ENCODE results near the gene CD3G. TPM values are rescaled to one million over a fixed set of nuclear protein-coding genes. Genes with fewer than 3 reads are reported as not detected.
"Not testable (repeated sequence)": the region's sequence is repeated elsewhere in the genome, so short reads cannot be mapped to it uniquely, and the experiment has no call there.

Gene CD3G
- total RNA-seq, 6 donors from 2014 or later: 1.00 to 5.5 (median 1.9) TPM; not detected in 1

DNA sequence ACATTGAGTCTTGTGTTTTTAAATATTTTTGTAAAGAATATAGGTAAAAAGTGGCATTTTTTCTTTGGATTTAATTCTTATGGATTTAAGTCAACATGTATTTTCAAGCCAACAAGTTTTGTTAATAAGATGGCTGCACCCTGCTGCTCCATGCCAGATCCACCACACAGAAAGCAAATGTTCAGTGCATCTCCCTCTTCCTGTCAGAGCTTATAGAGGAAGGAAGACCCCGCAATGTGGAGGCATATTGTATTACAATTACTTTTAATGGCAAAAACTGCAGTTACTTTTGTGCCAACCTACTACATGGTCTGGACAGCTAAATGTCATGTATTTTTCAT is 39.9 kb upstream of the CD3G start:
- no peak for TF ChIP-seq CTCF (IDR thresholded peaks at IDR 0.05)
- TF ChIP-seq POLR2AphosphoS5 (IDR thresholded peaks at IDR 0.05): no peak
- no peak for TF ChIP-seq POLR2A (IDR thresholded peaks at IDR 0.05)
- no peak for TF ChIP-seq EP300 (IDR thresholded peaks at IDR 0.05)
- Histone ChIP-seq H3K9me3 (no peaks in the 10 kb centered on the region), H3K4me3 (no peak overlapping the region), H3K27me3 (no peaks in the 10 kb centered on the region), H3K36me3 (no peaks in the 10 kb centered on the region), H3K4me1 (no peaks in the 10 kb centered on the region), H3K27ac (peak overlapping the region in 1 of 4 donors; percentile 53)
- DNase-seq (no peak), ATAC-seq (ENCODE audit: low FRiP score in 2 of 2) (no peak)
- WGBS, 2 donors: 56 to 60% methylated on average over 1 of the region's 1 CpG

DNA sequence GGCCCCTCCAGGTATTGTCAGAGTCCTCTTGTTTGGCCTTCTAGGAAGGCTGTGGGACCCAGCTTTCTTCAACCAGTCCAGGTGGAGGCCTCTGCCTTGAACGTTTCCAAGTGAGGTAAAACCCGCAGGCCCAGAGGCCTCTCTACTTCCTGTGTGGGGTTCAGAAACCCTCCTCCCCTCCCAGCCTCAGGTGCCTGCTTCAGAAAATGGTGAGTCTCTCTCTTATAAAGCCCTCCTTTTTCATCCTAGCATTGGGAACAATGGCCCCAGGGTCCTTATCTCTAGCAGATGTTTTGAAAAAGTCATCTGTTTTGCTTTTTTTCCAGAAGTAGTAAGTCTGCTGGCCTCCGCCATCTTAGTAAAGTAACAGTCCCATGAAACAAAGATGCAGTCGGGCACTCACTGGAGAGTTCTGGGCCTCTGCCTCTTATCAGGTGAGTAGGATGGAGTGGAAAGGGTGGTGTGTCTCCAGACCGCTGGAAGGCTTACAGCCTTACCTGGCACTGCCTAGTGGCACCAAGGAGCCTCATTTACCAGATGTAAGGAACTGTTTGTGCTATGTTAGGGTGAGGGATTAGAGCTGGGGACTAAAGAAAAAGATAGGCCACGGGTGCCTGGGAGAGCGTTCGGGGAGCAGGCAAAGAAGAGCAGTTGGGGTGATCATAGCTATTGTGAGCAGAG is 39.4 kb upstream of the CD3G start, which contains the start of gene CD3E:
Gene CD3E (plus strand): TSS at position 163 of the 681 bp plus-strand sequence. CDS start 223 bp downstream, at position 386.
- Histone ChIP-seq H3K27ac (peak within 1 kb of the TSS in 2 of 4 donors; percentile 21 to 53), H3K4me1 (no peaks in the 10 kb centered on the region), H3K4me3 (peak within 1 kb of the TSS in 3 of 4 donors; percentile 12 to 26 (median 25)), H3K9me3 (no peaks in the 10 kb centered on the region), H3K27me3 (no peaks in the 10 kb centered on the region), H3K36me3 (no peaks in the 10 kb centered on the region)
- WGBS, 2 donors: 67 to 79% methylated on average over 8 of the region's 8 CpGs
- TF ChIP-seq EP300 (IDR thresholded peaks at IDR 0.05) (no peak), POLR2A (IDR thresholded peaks at IDR 0.05) (no peak), POLR2AphosphoS5 (IDR thresholded peaks at IDR 0.05) (no peak), CTCF (IDR thresholded peaks at IDR 0.05) (no peak)
- ATAC-seq (ENCODE audit: low FRiP score in 2 of 2) (no peak), DNase-seq (no peak)

DNA sequence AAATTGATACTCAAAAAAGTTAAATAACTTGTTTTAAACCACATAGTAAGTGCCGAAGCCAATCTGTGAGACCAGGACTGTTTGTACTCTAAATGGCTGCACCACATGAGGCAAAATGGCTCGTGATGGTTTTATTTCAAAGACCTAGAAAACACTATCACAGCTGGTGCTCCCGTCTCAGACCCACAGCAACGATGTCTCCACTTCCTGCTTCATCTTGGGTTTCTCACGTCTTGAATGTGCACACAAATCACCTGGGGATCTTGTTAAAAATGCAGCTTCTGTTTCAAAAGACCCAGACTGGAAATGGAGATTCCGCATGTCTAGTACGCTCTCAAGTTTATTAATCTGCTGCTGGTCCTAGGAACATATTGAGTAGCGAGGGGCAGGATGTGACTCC is 38.4 kb upstream of the CD3G start:
- DNase-seq (no peak), ATAC-seq (ENCODE audit: low FRiP score in 2 of 2) (no peak)
- WGBS, 2 donors: 63 to 65% methylated on average over 8 of the region's 8 CpGs
- peak overlapping the region in 1 of 4 donors; percentile 26 for H3K4me3 ChIP-seq
- H3K27ac ChIP-seq: no peak overlapping the region
- H3K36me3 ChIP-seq: no peaks in the 10 kb centered on the region
- H3K27me3 ChIP-seq: no peaks in the 10 kb centered on the region
- no peak for TF ChIP-seq POLR2A (IDR thresholded peaks at IDR 0.05)
- TF ChIP-seq EP300 (IDR thresholded peaks at IDR 0.05): no peak
- no peak for TF ChIP-seq POLR2AphosphoS5 (IDR thresholded peaks at IDR 0.05)
- TF ChIP-seq CTCF (IDR thresholded peaks at IDR 0.05): no peak
- no peaks in the 10 kb centered on the region for H3K9me3 ChIP-seq
- H3K4me1 ChIP-seq: no peaks in the 10 kb centered on the region

- TF ChIP-seq POLR2A (IDR thresholded peaks at IDR 0.05): no peak
- TF ChIP-seq POLR2AphosphoS5 (IDR thresholded peaks at IDR 0.05): no peak
- no peak for TF ChIP-seq EP300 (IDR thresholded peaks at IDR 0.05)
- no peak for TF ChIP-seq CTCF (IDR thresholded peaks at IDR 0.05)
- DNase-seq: no peak
- no peak for ATAC-seq (ENCODE audit: low FRiP score in 2 of 2)
- WGBS, 2 donors: 74 to 75% methylated on average over 2 of the region's 2 CpGs
- H3K27me3 ChIP-seq: no peaks in the 10 kb centered on the region
- H3K36me3 ChIP-seq: no peaks in the 10 kb centered on the region
- no peak overlapping the region for H3K4me3 ChIP-seq
- peaks cover 0 to 3% (median 0%) of the 10 kb centered on the region in 4 donors for H3K4me1 ChIP-seq
- peak overlapping the region in 1 of 4 donors; percentile 31 for H3K27ac ChIP-seq
- H3K9me3 ChIP-seq: no peaks in the 10 kb centered on the region
Observed at GRCh38 chr11:118306556-118306955, 37.6 kb upstream of the CD3G start.

DNA sequence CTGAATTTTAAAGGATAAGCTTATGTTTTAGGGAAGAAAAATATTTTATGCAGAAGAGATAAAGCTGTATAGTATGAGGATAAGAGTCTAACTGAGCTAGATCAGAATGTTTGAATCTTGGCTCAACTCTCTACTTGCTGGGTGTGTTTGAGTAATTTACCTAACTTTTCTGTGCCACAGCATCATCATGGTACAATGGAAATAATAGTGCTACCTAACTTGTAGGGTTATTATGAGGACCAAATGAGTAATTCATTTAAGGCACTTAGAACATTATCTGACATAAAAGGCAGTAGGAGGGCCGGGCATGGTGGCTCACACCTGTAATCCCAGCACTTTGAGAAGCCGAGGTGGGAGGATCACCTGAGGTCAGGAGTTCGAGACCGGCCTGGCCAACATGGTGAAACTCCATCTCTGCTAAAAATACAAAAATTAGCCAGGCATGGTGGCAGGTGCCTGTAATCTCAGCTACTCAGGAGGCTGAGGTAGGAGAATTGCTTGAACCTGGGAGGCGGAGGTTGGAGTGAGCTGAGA is 35.1 kb upstream of the CD3G start:
- ATAC-seq (ENCODE audit: low FRiP score in 2 of 2); H3K4me3 ChIP-seq; H3K4me1 ChIP-seq; H3K9me3 ChIP-seq; DNase-seq; H3K27ac ChIP-seq; H3K27me3 ChIP-seq; H3K36me3 ChIP-seq: not testable (repeated sequence)
- WGBS, 2 donors: 87 to 98% methylated on average over 5 of the region's 5 CpGs

Measured in upper lobe of left lung (tissue), 6 donors.